H1 (cell line): ENCODE data around the gene ENAH.

Experiments
- CHD2 ChIP-seq: IDR thresholded peaks from 2 replicates; pipeline ENCODE4 v1.6.1; 2012; ENCODE audit warnings: low read length, improper control_type of control experiment
- CTCF ChIP-seq, 3 experiments: IDR thresholded peaks; 1 replicate in 2 of 3; 2 replicates in 1 of 3; pipeline versions ENCODE4 v1.5.1 to v1.6.1; 2011; ENCODE audit warnings: low read length in 3 of 3, mild to moderate bottlenecking in 3 of 3, inconsistent platforms in 2 of 3, low read depth in 1 of 3, moderate library complexity in 1 of 3; ENCODE audit not compliant: insufficient read depth in 1 of 3; ENCODE audit errors: control extremely low read depth in 1 of 3
- EZH2 ChIP-seq: fragments of 200-600 bp; sonication (generic); IDR thresholded peaks from 2 replicates; pipeline ENCODE4 v1.7.1; 2012; ENCODE audit warnings: low read depth, mild to moderate bottlenecking, moderate library complexity, low read length, inconsistent platforms; ENCODE audit not compliant: severe bottlenecking
- GABPA ChIP-seq: IDR thresholded peaks from 2 replicates; pipeline ENCODE4 v1.6.1; 2011; ENCODE audit warnings: mild to moderate bottlenecking, low read length, moderate library complexity, borderline replicate concordance; ENCODE audit not compliant: insufficient read depth
- MAFK ChIP-seq: IDR thresholded peaks from 2 replicates; pipeline ENCODE4 v1.6.1; 2012; ENCODE audit warnings: low read depth, mild to moderate bottlenecking, improper control_type of control experiment, low read length
- POLR2A ChIP-seq, 2 experiments: IDR thresholded peaks; 1 replicate in 1 of 2; 2 replicates in 1 of 2; pipeline ENCODE4 v1.6.1; 2011; ENCODE audit warnings: low read depth in 2 of 2, low read length in 2 of 2, mild to moderate bottlenecking in 2 of 2; ENCODE audit errors: control extremely low read depth in 1 of 2
- TAF1 ChIP-seq: IDR thresholded peaks from 2 replicates; pipeline ENCODE4 v1.6.1; 2011; ENCODE audit warnings: mild to moderate bottlenecking, low read depth, low read length
- TF ChIP-seq, protein P1 (sequence below): IDR thresholded peaks from 2 replicates; pipeline ENCODE4 v1.6.1; 2011; ENCODE audit warnings: low read depth, mild to moderate bottlenecking, low read length; ENCODE audit not compliant: insufficient read depth

DNA sequence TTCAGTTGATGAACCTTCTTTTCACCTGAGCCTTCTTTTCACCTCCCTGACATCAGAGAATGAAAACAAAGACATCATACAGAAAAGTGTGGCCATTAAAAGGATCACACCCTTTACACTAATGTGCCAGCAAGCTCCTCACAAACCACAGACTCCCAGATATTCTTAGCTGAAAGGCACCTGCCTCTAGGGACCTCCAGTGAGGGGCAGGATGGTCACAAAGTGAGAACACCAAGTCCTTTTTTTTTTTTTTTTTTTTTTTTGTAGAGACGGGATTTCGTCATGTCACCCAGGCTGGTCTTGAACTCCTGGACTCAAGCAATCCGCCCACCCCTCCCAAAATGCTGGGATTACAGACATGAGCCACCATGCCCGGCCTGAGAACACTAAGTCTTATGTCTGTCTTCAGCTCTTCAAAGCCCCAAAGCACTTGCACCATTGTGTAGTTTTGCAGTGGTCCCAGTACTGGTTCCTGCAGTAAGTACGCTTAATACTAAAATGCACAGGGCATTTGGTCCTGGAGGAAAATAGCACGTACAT is 166.9 kb downstream of the ENAH start:
- TF ChIP-seq, protein P1, sequence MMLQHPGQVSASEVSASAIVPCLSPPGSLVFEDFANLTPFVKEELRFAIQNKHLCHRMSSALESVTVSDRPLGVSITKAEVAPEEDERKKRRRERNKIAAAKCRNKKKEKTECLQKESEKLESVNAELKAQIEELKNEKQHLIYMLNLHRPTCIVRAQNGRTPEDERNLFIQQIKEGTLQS, result no peak
- no peak for TF ChIP-seq CTCF (IDR thresholded peaks at IDR 0.05; ENCODE audit: control extremely low read depth in 1 of 3, insufficient read depth in 1 of 3, low read depth in 1 of 3, low read length in 3 of 3)
- no peak for TF ChIP-seq POLR2A (IDR thresholded peaks at IDR 0.05; ENCODE audit: control extremely low read depth in 1 of 2, low read depth in 2 of 2, low read length in 2 of 2)
- TF ChIP-seq GABPA, result no peak
- no peak for TF ChIP-seq TAF1
- no peak for TF ChIP-seq MAFK
- no peak for TF ChIP-seq EZH2
- no peak for TF ChIP-seq CHD2
